Fibroblast of skin of left quadriceps (primary cell): ENCODE results near the gene IL17D.
"Not testable (repeated sequence)": the region's sequence is repeated elsewhere in the genome, so short reads cannot be mapped to it uniquely, and the experiment has no call there.

ENCODE experiments used
- DNase-seq, 2 experiments: peaks; one replicate each; pipeline ENCODE4 v3.0.0-alpha.2; 2013; ENCODE audit warnings: low read depth in 2 of 2

Gene IL17D, protein sequence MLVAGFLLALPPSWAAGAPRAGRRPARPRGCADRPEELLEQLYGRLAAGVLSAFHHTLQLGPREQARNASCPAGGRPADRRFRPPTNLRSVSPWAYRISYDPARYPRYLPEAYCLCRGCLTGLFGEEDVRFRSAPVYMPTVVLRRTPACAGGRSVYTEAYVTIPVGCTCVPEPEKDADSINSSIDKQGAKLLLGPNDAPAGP

DNA sequence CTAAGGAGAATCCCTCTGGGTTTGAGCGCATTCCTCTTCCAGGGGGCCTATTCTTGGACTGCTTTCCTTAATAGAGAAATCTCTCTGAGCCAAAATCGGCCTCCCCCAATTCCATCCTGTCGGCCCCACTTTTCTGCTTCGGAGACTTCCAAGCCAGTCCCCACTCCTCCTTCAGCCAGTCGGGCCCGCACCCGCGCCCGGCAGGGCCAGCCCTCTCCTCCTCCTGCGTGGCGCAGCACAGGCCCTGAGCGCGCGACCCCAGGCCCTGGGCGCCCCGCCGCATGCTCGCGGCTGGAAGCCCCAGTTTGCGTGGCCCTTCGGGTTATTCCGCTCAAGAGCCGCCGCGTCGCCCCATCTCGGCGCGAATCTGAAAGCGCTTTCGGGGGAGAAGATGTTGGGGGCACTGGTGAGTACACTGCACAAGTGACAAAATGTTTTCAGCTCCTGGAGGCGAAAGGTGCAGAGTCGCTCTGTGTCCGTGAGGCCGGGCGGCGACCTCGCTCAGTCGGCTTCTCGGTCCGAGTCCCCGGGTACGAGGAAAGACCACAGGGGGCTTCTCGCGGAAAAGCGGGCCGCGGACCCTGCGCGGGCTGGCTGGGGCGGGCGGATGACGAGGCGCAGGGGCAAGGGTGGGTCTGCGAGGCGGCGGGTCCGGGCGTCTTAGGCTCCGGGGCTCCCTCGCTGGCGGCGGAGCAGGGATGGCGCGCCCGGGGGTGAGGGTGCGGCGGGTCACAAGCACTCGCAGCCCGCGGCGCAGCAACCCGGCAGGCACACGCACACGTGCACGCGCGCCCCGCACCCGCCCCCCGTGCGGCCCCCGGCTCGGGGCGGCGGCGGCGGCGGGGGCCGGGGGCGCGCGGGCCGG lies at the start of gene IL17D:
TSS of gene IL17D (plus strand) at position 785 of the 865 bp plus-strand sequence. CDS start 303 bp downstream, outside the sequence.
- no peak for DNase-seq

DNA sequence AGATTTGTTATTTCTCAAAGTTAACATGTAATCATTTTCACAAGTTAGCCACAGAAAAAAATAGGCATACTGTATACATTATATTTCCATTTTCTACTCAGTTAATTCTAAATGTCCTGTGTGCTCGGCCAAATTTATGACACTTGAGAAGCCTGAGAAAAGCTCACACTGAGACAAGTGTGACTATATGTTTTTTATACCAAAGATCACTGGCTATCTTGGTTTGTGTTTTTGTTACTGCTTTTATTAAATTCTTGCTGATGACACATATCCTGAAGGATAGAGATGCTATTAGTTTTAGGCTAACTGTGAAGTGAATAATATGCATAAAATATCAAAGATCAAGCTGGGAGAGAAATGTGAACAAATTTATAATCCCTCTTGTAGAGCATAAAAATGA lies 49.3 kb upstream of the IL17D start:
- DNase-seq = no peak

DNA sequence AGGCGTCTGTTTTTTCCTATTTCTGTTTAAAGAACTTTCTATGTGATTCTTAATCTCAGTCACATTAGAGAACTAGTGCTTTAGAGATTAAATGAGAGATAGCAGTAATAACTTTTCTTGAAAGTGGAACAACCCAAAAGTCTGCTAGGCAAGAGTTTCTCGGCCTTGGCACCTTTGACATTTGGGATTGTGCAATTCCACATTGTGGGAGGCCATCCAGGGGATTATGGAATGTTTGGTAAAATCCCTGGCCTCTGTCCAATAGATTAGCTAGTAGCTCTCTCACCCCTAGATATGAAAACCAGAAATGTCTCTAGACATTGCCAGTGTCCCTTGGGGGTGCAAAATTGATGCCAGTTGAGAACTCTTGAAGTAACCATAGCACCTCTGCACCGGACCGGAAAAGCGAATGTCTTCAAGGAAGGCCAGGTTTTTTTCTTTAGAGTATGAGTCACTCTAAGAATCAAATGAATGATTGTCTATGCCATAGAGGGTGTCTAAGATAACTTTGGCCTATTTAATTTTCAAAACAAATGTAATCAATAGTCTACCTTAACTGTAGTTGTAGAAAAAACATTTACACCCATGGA lies 45.0 kb upstream of the IL17D start:
- no peak for DNase-seq

DNA sequence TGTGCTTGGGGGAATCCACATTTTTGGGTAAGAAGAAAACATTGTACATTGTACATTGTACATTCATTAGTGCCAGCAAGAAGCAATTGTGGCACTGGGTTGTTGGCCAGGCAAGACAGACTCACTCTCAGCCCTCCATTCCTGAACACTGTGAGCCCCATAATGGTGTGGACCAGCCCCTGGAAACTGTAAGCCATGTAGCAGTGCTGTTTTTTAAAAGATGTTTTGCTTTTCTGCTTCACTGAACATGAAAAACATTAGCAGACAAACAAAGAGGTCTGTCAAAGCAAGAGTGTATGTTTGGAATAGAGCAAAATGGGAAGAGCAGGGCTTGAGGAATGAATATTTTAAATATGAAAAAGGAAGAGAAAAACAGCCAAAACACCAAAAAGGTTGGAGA lies 39.1 kb upstream of the IL17D start:
- DNase-seq = no peak

DNA sequence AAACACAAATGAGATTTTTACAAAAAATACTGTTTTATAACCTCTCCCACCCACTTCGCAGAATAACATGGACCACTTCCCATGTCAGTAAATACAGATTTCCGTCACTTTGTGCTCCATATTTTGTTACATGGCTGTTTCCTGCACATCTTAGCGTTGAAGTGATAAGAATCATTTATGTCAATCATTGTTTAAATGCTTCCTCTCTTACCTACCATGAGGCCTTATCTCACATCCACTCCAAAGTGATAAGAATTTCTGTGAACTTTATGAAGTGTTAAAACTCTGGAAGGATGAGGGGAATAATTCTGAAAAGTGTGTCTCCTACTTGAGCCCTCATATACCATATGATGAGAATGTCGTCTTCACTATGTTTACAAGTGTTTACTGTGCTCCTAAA lies 36.6 kb upstream of the IL17D start:
- no peak for DNase-seq

DNA sequence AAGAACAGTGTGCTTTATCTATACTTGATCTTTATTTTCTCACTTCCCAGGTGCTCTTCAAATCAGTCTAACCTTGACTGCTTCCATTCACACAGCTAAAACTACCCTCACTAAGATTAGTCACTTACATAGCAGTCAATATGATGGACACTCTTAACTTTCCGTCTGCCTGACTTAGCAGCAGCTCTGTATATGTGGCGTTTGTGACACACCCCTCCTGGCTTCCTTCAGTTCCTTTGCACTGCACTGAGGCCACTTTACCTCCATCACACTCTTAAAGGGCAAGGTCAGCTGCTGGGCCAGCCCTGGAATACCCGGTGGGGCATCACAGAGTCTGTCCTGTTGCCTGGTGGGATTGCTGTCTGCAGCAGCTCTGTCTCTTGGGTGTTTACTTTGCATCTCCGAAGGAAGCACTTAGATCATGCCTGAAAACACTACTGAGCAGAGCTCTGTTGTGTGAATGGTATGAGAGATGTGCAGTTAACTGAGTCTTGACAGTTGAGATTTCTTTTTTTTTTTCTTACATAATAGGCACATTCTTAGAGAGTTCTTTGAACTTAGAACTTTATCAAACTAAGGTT lies 35.6 kb upstream of the IL17D start:
- DNase-seq = no peak

DNA sequence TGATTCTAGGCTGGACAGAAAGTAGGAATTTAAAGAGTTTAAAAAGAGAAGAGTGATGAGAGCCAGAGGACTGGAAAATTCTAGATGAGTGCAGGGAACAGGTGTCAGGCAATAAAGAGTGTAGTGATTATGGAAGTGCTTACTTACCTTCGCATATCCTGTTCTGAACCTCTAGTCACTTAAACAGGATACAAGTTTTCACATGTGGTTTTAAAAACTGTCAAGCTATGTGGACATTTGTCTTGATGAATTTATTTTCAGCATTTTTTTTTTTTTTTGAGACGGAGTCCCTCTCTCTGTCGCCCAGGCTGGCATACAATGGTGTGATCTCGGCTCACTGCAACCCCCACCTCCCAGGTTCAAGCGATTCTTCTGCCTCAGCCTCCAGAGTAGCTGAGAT lies 34.3 kb upstream of the IL17D start:
- DNase-seq = no peak

DNA sequence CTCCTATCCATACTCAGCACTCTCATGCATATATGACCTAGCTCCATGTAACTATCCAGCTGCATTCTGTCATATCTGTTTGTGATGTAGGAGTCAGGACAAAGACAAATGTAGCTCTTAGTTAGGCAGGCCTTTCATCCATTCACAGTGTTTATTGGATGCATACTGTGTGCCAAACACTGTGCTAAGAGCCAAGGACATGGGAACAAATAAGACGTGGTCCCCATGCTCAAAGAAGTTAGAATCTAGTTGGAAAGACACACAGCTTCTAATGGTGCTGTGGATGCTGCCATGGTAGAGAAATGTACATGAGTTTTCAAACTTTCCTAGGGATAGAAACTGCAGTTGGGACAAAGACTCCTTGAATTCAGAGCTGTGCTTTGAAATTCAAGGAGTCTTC lies 31.7 kb upstream of the IL17D start:
- DNase-seq = no peak

DNA sequence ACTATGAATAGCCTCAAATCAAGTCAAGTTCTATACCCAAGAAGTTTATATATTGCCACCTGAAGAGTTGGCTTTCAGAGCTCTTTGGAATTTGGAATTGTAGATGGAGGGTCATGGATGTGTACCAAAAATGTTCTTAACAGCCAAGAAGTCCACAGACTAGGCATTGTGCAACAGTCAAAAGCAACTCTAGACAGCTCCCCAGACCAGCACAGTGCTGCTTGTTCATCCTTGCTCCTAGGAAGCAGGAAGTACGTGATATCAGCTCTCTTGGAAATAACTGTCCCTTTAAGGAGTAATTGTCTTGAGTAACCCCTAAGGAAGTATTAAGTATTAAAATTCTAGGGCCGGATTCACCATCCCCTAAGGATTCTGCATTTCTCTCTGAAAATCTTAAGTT lies 30.7 kb upstream of the IL17D start:
- DNase-seq = peak in 1 of 2 experiments; percentile 1

DNA sequence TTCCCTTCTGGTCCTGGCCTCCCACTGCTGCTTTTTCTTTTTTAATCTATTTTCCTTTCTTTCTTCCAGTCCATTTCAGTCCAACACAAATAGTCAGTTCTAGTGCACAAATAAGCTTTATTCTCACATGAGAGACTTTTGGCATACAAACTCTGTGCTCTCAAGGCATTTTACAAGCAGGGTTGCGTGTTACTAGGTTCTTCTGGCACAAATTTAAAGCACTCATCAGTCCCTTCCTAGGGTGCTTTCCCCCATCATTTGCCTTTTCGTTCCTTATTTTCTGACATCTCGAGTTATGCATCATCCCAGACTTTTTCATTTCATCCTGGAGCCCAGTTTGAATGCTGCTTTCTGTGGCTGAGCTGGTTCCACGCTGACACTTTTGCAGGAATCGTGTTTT lies 29.8 kb upstream of the IL17D start:
- no peak for DNase-seq

DNA sequence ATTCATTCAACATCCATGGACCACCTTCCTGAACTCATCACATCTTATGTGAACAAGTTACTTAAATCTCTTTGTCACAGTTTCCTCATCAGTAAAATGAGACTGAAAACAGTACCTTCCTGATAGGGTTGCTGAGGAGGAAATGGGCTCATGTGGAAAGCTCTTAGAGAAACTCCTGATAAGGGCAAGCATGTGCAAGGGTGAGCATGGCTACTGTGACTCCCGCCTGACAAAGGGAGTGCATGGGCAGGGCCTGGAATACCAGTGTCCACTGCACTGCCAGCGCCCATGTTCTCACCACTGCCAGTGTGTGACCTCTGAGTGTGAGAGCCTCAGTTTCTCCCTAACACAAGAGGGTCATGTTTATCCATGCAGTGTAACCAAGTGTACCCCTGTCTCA lies 27.3 kb upstream of the IL17D start:
- DNase-seq = no peak

DNA sequence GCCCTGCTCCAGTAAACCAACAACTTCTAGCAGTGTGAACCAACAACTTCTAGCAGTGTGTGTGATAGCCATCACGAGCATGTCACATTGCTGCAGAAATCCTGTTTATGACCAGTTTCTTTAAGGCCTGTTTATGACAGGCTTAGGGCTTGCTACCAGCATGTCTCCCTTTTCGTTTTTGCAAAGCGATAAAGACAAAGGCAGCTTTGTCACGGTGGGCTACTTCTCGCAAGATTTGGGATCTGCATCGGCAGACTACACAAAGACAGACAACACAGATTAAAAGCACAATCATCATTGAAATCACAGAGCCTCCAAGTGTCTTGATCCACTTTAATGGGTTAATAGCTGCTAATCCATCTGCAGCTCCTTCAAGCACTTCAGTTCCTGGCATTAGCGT lies 24.9 kb upstream of the IL17D start:
- DNase-seq = not testable (repeated sequence)

DNA sequence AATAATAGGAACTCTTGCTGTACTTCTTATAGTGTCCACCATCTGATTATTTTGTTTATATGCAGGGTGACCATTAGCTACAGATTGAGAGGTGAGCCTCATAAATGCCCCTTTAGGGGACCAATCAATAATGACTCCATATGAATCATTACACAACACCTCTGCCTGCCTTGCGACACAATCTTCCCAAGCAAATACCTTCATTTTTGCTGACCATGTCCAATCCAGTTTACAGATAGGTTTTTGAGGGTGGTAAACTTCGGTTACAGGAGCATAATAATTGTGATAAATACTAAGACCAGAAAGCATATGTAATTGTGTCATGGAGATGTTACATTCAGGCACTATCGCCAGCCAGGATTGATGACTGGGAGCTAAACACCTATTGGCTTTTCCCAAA lies 23.6 kb upstream of the IL17D start:
- DNase-seq = no peak

DNA sequence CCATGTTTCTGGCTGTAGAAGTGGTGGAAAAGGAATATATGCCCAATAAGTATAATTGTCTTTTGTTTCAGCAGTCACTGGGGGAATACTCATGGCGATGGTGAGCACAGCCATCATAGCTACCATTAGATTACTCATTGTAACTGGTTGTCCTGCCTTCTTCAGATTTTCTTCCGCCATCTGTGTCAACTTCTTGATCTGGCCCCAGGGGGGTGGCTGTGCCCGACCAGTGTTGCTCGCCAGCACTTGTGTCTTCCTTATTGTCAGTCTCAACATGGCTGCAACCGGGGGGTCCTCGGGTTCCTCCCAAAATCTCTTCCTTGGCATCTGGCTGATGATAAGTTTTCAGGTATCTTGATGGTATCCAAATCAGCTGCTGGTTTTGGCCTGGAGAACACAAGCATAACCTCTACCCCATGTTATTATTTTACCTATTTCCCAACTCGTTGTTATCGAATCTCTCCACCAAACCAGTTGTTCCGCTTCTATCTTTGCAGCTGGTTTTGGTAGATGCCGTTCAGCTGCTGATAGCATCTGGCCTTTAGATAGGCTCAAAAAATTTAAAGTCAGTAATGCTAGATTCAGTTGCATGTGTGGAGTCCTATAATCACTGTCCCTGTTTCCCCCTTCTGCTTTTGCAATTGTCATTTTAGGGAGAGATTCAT lies 23.0 kb upstream of the IL17D start:
- no peak for DNase-seq

DNA sequence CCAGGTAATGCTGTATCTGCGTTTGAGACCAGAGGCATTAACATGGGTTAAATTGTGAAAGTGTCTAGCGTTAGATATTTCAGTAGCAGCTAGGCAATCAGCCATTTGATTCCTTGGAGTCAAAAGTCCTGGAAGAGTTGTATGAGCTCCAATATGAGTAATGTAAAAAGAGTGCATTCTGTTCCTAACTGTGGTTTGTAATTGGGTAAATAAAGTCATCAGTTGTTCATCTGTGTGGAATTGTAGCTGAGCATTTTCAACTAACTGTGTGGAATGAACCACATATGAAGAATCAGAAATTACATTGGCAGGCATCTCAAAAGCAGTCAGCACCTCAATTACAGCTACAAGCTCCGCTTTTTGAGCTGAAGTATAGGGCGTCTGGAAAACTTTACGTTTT lies 22.0 kb upstream of the IL17D start:
- peak; percentile 76 to 81 for DNase-seq

DNA sequence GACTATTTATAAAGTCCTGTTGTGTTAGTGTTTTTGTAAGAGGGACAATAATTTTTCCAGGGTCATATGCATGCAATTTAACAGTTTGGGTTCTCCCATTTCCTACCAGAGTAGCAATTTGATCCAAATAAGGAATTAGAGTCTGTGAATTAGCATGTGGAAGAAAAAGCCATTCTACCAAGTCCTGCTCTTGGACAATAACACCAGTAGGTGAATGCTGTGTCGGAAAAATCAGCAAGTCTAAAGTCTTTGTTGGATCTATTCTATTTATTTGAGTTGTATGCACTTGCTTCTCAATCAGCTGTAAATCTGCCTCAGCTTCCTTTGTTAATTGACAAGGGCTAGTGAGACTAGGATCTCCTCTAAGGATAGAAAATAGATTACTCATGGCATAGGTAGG lies 21.4 kb upstream of the IL17D start:
- no peak for DNase-seq

DNA sequence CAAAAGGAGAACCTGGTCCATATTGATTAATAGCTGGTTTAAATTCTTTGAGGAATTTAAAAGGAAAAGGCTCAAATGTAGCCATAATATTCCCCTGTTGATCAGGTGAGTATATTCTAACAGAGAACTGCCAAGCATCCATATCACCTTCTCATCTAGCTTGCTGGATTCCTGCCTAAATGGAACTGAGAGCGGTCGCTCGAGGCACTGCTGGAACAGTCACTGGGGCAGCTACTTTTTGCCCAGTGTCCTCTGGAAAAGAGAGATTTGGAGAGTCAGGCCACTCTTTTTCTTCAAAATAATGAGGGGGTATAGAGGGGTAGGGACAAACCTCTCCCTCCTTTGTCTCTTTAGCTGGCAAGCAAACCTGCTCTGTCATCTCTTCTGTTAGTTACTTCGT lies 19.5 kb upstream of the IL17D start:
- no peak for DNase-seq

DNA sequence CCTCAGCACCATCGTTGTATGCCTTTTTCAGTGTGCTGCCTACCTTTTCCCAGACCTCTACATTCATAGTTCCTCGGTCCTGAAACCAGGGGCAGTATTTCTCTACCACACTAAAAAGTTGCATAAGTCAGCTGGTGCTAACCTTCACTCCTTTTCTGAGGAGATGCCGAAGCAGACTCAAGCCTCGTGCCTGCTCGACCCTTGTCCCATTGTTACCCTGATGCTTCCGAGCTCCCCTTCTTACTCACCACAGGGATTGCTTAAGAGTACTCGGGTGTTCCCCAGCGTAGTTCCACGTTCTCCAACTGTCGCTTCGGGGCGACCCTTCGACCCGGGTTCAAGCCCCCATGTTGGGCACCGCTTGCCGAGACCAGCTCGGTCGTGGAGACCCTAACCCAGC lies 19.0 kb upstream of the IL17D start:
- no peak for DNase-seq

DNA sequence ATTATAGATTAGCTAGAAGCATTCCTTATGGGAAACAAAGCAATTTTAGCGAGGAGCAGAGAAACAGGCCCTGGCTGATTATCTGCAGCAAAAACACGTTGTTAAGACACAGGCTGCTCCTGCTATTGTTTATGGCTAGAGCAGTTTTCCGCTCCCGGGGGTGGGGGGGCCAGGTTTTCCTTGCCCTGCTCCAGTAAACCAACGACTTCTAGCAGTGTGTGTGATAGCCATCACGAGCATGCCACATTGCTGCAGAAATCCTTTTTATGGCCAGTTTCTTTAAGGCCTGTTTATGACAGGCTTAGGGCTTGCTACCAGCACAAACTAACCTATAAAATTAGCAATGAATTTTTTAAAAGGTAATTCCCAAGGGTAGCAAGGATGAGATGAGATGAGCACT lies 18.4 kb upstream of the IL17D start:
- no peak for DNase-seq

DNA sequence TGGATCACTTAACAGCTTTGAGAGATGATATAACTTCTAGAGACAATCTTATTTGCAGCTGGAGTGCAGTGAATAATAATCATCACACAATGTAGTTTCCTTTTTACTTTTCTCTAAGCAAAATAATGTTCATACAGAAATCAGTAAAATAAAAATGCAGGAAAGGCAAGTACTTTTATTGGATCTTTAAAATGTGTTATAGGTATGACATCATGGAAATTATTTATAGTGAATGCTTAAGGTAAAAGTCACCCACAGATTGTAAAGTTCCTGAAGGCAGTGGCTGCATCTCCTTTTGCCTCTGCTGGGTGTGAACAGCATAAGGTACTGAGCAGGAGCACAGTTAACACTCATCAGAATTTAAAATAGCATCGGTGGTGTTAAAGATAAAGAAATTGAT lies 17.3 kb upstream of the IL17D start:
- DNase-seq = no peak

DNA sequence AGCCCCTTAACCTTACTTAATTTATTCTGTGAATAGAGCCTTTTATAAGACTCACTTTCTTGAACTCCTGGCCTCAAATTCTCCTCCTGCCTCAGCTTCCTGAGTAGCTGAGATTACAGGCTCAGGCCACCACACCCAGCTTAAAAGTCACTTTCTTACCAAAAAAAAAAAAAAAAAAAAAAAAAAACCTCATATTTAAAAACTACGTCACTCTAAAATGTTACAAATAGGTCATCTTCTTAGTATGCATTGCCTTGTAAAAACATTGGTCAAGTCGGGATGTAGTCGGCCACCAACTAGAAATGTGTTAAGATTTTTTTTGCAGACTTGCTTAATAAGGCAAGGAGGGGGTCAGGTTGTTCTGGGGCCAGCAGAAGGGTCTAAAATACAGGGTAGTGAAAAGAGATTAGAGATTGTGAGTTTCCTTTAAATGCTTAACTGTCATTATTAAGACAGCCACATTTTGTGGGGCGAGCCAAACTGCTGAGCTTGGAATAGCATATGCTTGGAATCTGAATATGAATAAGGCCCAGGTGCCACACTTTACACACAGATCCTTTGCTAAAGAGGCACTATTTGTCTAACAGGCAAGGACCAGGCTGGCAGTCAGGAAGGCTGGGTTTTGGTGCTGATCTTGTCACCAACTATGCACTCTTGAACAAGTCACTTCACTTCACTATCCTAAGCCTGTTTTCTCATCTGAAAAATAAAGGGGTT lies 16.5 kb upstream of the IL17D start:
- DNase-seq = no peak

DNA sequence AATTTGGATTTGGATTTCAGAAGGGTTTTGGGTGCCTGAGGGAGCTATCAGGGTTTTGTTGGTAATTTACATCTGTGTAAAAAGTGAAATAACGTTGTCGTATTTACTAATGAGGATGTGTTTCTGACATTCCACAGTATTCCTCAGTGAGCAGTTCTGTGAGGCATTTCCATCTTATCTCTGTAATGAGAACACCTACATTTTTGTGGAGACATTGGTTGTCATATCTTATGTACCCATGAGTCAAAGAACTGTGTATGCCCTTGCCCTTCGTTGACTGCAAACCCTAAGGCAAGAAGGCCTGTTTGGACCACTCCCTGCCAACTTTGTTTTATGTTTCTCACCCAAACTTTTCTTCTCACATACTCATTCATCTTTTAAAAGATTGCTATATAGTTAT lies 14.2 kb upstream of the IL17D start:
- no peak for DNase-seq
